Type B pancreatic cell (in vitro differentiated cells): ENCODE results near the gene MRPL2. TPM values are rescaled to one million over a fixed set of nuclear protein-coding genes. Genes with fewer than 3 reads are reported as not detected.

Experiments
- DNase-seq: peaks from one replicate; pipeline ENCODE4 v3.0.0; 2021; ENCODE audit warnings: mixed read lengths; ENCODE audit not compliant: unreplicated experiment; ENCODE audit errors: extremely low spot score
- H3K27ac Mint-ChIP-seq: 2 replicates; pipeline ENCODE4 v1.8.0; 2021; ENCODE audit warnings: mild to moderate bottlenecking, mixed read lengths
- H3K27me3 Mint-ChIP-seq: 2 replicates; pipeline ENCODE4 v1.8.0; 2021; ENCODE audit warnings: mixed read lengths
- H3K36me3 Mint-ChIP-seq: 2 replicates; pipeline ENCODE4 v1.8.0; 2021; ENCODE audit warnings: mixed read lengths
- H3K4me1 Mint-ChIP-seq: one replicate; pipeline ENCODE4 v1.8.0; 2021; ENCODE audit warnings: mixed read lengths; ENCODE audit not compliant: unreplicated experiment
- H3K4me3 Mint-ChIP-seq: 2 replicates; pipeline ENCODE4 v1.8.0; 2021; ENCODE audit warnings: mild to moderate bottlenecking, mixed read lengths
- H3K9me3 Mint-ChIP-seq: 2 replicates; pipeline ENCODE4 v1.8.0; 2021; ENCODE audit warnings: mixed read lengths
- CTCF ChIP-seq: fragments of 200-600 bp; sonication (generic); conservative IDR thresholded peaks from 2 replicates; pipeline ENCODE4 v1.5.0; 2021; ENCODE audit warnings: antibody characterized with exemption, mild to moderate bottlenecking
- total RNA-seq: library from RNA; stranded (reverse); gene quantifications from 2 replicates; pipeline ENCODE4 v1.2.1, GENCODE V29; 2021; ENCODE audit warnings: low replicate concordance

The MRPL2 gene
- total RNA-seq, 1 donor from 2014 or later: 58.6 TPM

GRCh38 chr6:43074847-43075669 lies 15.8 kb upstream of the MRPL2 start:
- Mint-ChIP-seq H3K9me3 (no peaks in the 10 kb centered on the region), H3K4me3 (peak overlapping the region; percentile 81), H3K27ac (peak overlapping the region; percentile 61), H3K4me1 (peaks cover 21% of the 10 kb centered on the region), H3K27me3 (no peaks in the 10 kb centered on the region), H3K36me3 (peaks cover 14% of the 10 kb centered on the region)
- no peak for TF ChIP-seq CTCF
- no peak for DNase-seq

GRCh38 chr6:43070028-43070632 lies 10.9 kb upstream of the MRPL2 start:
- no peaks in the 10 kb centered on the region for H3K27me3 Mint-ChIP-seq
- H3K27ac Mint-ChIP-seq: peak overlapping the region; percentile 70
- peaks cover 10% of the 10 kb centered on the region for H3K36me3 Mint-ChIP-seq
- peak; percentile 81 for TF ChIP-seq CTCF
- H3K9me3 Mint-ChIP-seq: no peaks in the 10 kb centered on the region
- peaks cover 10% of the 10 kb centered on the region for H3K4me1 Mint-ChIP-seq
- no peak overlapping the region for H3K4me3 Mint-ChIP-seq
- no peak for DNase-seq

- DNase-seq: no peak
- TF ChIP-seq CTCF: no peak
- Mint-ChIP-seq H3K4me1 (peaks cover 29% of the 10 kb centered on the region), H3K9me3 (no peaks in the 10 kb centered on the region), H3K27me3 (no peaks in the 10 kb centered on the region), H3K4me3 (no peak overlapping the region), H3K36me3 (peaks cover 8% of the 10 kb centered on the region), H3K27ac (no peak overlapping the region)
Measured at GRCh38 chr6:43062818-43063217, 3.6 kb upstream of the MRPL2 start.

- H3K27me3 Mint-ChIP-seq: no peaks in the 10 kb centered on the region
- TF ChIP-seq CTCF: no peak
- no peaks in the 10 kb centered on the region for H3K9me3 Mint-ChIP-seq
- H3K36me3 Mint-ChIP-seq: peaks cover 8% of the 10 kb centered on the region
- no peak for DNase-seq
- H3K27ac Mint-ChIP-seq: no peak overlapping the region
- peaks cover 29% of the 10 kb centered on the region for H3K4me1 Mint-ChIP-seq
- peak overlapping the region; percentile 26 for H3K4me3 Mint-ChIP-seq
Measured at GRCh38 chr6:43061861-43062260, 2.6 kb upstream of the MRPL2 start.

- Mint-ChIP-seq H3K4me1 (peaks cover 33% of the 10 kb centered on the region), H3K36me3 (peaks cover 8% of the 10 kb centered on the region), H3K27ac (peak overlapping the region; percentile 99), H3K27me3 (no peaks in the 10 kb centered on the region), H3K9me3 (no peaks in the 10 kb centered on the region), H3K4me3 (peak overlapping the region; percentile 98)
- no peak for TF ChIP-seq CTCF
- DNase-seq: no peak
Measured at GRCh38 chr6:43060755-43061633, 1.8 kb upstream of the MRPL2 start.
